Body of pancreas (tissue), 4 donors: ENCODE measurements around the gene CFAP52.

Source experiments
- POLR2A ChIP-seq, 3 donors: fragments of 450-650 bp; IDR thresholded peaks; one replicate each; pipeline ENCODE4 v1.6.1; 2016; ENCODE audit warnings: antibody characterized with exemption in 3 of 3, mild to moderate bottlenecking in 2 of 3
- TF ChIP-seq, protein P1 (sequence below), 7 experiments: fragments of 450-650 bp in 4 of 7; fragments of 200-600 bp in 3 of 7; sonication (generic) in 3 of 7; IDR thresholded peaks; one replicate each; pipeline ENCODE4 v1.5.1; 2016 to 2019; ENCODE audit warnings: antibody characterized with exemption in 7 of 7

DNA sequence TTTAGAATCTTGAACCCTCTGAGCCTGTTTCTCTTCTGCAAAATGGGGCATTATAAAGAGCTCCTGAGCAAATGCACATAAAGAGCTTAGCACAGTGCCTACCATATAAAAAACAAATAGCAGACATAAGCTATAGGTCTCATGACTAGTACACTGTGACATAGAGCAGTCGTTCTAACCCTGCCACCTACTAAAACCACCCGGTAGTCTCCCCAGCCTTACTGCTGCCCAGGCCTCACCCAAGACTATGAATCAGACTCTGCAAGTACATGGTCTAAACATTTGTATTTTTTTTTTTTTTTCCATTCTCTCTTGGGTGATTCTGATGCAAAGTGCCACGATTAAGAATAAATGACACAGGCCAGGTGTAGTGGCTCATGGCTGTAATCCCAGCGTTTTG, 34.7 kb upstream of the CFAP52 start:
- TF ChIP-seq, protein P1, sequence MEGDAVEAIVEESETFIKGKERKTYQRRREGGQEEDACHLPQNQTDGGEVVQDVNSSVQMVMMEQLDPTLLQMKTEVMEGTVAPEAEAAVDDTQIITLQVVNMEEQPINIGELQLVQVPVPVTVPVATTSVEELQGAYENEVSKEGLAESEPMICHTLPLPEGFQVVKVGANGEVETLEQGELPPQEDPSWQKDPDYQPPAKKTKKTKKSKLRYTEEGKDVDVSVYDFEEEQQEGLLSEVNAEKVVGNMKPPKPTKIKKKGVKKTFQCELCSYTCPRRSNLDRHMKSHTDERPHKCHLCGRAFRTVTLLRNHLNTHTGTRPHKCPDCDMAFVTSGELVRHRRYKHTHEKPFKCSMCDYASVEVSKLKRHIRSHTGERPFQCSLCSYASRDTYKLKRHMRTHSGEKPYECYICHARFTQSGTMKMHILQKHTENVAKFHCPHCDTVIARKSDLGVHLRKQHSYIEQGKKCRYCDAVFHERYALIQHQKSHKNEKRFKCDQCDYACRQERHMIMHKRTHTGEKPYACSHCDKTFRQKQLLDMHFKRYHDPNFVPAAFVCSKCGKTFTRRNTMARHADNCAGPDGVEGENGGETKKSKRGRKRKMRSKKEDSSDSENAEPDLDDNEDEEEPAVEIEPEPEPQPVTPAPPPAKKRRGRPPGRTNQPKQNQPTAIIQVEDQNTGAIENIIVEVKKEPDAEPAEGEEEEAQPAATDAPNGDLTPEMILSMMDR (IDR thresholded peaks at IDR 0.05): no peak
- TF ChIP-seq POLR2A (IDR thresholded peaks at IDR 0.05): no peak
